ENCODE data around the gene SASH3. TPM values are rescaled to one million over a fixed set of nuclear protein-coding genes. Genes with fewer than 3 reads are reported as not detected.
A peak's percentile ranks its signal among the peaks of the same experiment; 100 is the strongest.

Gene SASH3
- total RNA-seq, 1 donor from 2014 or later = not detected

GRCh38 chrX:129748305-129748704 is 31.4 kb upstream of the SASH3 start:
- FAIRE-seq = no peak
- Mint-ChIP-seq H3K36me3 (ENCODE audit: low read depth, unreplicated experiment) (no peaks in the 10 kb centered on the region), H3K27me3 (ENCODE audit: low read depth, unreplicated experiment) (peaks cover 6% of the 10 kb centered on the region), H3K27ac (ENCODE audit: unreplicated experiment) (no peak overlapping the region), H3K4me1 (ENCODE audit: low read depth, unreplicated experiment) (no peaks in the 10 kb centered on the region), H3K9me3 (ENCODE audit: unreplicated experiment) (peaks cover 1% of the 10 kb centered on the region), H3K4me3 (ENCODE audit: unreplicated experiment) (no peak overlapping the region)
- Histone ChIP-seq H3K36me3 (ENCODE audit: insufficient read depth, low read length) (no peaks in the 10 kb centered on the region), H3K9me3 (ENCODE audit: insufficient read depth, low read depth, low read length) (no peaks in the 10 kb centered on the region), H3K4me1 (ENCODE audit: insufficient read depth, low read length) (peaks cover 2% of the 10 kb centered on the region), H3K27ac (ENCODE audit: low read depth, low read length) (no peak overlapping the region), H3K27me3 (ENCODE audit: insufficient read depth, low read length) (peaks cover 3% of the 10 kb centered on the region), H2AFZ (ENCODE audit: low read depth, low read length) (no peak overlapping the region), H3K9ac (ENCODE audit: low read length) (no peak overlapping the region), H4K20me1 (ENCODE audit: insufficient read depth, low read length) (no peaks in the 10 kb centered on the region), H3K4me3 (ENCODE audit: insufficient read depth, low read depth, low read length) (no peak overlapping the region), H3K4me2 (ENCODE audit: low read length) (no peak overlapping the region), H3K79me2 (ENCODE audit: insufficient read depth, low read length) (no peaks in the 10 kb centered on the region)
- DNase-seq (ENCODE audit: low read depth) = peak; percentile 87
- TF ChIP-seq EZH2 (IDR thresholded peaks at IDR 0.05; ENCODE audit: insufficient read depth, low read length) = no peak
- TF ChIP-seq CTCF (IDR thresholded peaks at IDR 0.05; ENCODE audit: insufficient read depth, low read depth, low read length) = no peak

DNA sequence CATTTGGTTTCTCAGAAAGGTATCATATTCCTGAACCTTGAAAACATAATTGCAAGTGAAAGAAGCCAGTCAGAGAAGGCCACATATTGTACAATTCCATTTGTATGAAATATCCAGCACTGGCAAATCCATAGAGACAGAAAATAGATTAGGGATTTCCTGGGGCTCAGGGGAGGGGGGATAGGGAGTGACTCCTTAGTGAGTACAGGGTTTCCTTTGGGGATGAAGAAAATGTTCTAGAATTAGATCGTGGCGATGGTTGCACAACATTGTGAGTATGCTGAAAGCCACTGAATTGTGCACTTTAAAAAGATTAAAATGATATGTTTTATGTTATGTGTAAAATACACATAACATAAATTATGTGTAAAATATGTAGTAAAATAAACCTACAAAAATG is 30.7 kb upstream of the SASH3 start:
- H3K4me1 Mint-ChIP-seq (ENCODE audit: low read depth, unreplicated experiment) = no peaks in the 10 kb centered on the region
- no peak for DNase-seq (ENCODE audit: low read depth)
- peak; percentile 87 for FAIRE-seq

More for the DNA sequence above, 30.7 kb upstream of the SASH3 start:
- no peaks in the 10 kb centered on the region for H3K36me3 ChIP-seq (ENCODE audit: insufficient read depth, low read length)
- H3K4me3 ChIP-seq (ENCODE audit: insufficient read depth, low read depth, low read length) = no peak overlapping the region
- H3K27ac ChIP-seq (ENCODE audit: low read depth, low read length) = no peak overlapping the region
- H3K27ac Mint-ChIP-seq (ENCODE audit: unreplicated experiment) = no peak overlapping the region
- TF ChIP-seq EZH2 (IDR thresholded peaks at IDR 0.05; ENCODE audit: insufficient read depth, low read length) (no peak), CTCF (IDR thresholded peaks at IDR 0.05; ENCODE audit: insufficient read depth, low read depth, low read length) (no peak)
- peaks cover 1% of the 10 kb centered on the region for H3K9me3 Mint-ChIP-seq (ENCODE audit: unreplicated experiment)
- no peak overlapping the region for H2AFZ ChIP-seq (ENCODE audit: low read depth, low read length)
- H3K79me2 ChIP-seq (ENCODE audit: insufficient read depth, low read length) = no peaks in the 10 kb centered on the region
- H3K9ac ChIP-seq (ENCODE audit: low read length) = no peak overlapping the region
- H3K9me3 ChIP-seq (ENCODE audit: insufficient read depth, low read depth, low read length) = no peaks in the 10 kb centered on the region
- peaks cover 3% of the 10 kb centered on the region for H3K27me3 ChIP-seq (ENCODE audit: insufficient read depth, low read length)
- no peaks in the 10 kb centered on the region for H3K36me3 Mint-ChIP-seq (ENCODE audit: low read depth, unreplicated experiment)
- no peak overlapping the region for H3K4me2 ChIP-seq (ENCODE audit: low read length)
- no peaks in the 10 kb centered on the region for H3K27me3 Mint-ChIP-seq (ENCODE audit: low read depth, unreplicated experiment)
- no peaks in the 10 kb centered on the region for H4K20me1 ChIP-seq (ENCODE audit: insufficient read depth, low read length)
- peaks cover 2% of the 10 kb centered on the region for H3K4me1 ChIP-seq (ENCODE audit: insufficient read depth, low read length)
- H3K4me3 Mint-ChIP-seq (ENCODE audit: unreplicated experiment) = no peak overlapping the region
